ENCODE measurements around the gene FDXACB1.
A peak's percentile ranks its signal among the peaks of the same experiment; 100 is the strongest.

Gene FDXACB1

DNA sequence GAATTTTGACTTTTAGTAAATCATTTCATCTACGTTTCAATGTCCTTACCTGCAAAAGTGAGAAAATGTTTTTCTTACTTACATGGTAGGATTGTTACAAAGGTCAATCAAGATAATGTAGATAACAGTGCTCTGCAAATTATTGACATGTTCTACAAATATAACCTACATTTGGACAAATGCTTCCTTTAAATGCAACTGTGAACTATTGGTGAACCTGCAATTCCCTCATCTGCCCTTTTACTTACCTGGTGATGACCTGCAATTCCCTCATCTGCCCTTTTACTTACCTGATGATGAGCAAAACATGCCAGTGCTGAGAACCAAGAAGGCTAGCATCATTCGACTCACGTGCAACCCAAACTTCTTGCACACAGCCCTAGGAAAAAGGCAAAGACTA lies 18.7 kb downstream of the FDXACB1 start:
- no peak for DNase-seq (ENCODE audit: low read depth)
- no peak overlapping the region for H3K4me3 ChIP-seq (replicated peaks; ENCODE audit: low read depth, low read length)
- TF ChIP-seq, protein P1, sequence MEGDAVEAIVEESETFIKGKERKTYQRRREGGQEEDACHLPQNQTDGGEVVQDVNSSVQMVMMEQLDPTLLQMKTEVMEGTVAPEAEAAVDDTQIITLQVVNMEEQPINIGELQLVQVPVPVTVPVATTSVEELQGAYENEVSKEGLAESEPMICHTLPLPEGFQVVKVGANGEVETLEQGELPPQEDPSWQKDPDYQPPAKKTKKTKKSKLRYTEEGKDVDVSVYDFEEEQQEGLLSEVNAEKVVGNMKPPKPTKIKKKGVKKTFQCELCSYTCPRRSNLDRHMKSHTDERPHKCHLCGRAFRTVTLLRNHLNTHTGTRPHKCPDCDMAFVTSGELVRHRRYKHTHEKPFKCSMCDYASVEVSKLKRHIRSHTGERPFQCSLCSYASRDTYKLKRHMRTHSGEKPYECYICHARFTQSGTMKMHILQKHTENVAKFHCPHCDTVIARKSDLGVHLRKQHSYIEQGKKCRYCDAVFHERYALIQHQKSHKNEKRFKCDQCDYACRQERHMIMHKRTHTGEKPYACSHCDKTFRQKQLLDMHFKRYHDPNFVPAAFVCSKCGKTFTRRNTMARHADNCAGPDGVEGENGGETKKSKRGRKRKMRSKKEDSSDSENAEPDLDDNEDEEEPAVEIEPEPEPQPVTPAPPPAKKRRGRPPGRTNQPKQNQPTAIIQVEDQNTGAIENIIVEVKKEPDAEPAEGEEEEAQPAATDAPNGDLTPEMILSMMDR (IDR thresholded peaks at IDR 0.05; ENCODE audit: low read length, missing control alignments), result no peak

DNA sequence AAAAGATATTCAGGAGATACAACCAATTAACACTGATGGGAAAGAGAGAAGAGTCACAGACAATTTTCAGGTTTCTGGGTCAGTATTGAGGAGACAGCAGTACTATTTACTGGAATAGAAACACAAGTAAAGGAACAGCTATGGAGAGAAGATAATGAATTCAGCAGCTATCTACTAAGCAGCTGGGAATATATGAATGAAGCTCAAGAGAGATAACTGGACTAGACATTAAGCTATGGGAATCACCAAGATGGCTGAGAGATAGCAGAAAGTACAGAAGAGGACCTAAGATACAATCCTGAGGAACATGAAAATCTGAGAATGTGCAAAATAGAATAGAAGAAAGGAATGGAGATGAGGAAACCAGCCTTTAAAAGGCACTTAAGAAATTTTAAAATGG lies 23.5 kb downstream of the FDXACB1 start:
- no peak overlapping the region for H3K4me3 ChIP-seq (replicated peaks; ENCODE audit: low read depth, low read length)
- no peak for DNase-seq (ENCODE audit: low read depth)
- TF ChIP-seq, protein P1 (IDR thresholded peaks at IDR 0.05; ENCODE audit: low read length, missing control alignments), result no peak

DNA sequence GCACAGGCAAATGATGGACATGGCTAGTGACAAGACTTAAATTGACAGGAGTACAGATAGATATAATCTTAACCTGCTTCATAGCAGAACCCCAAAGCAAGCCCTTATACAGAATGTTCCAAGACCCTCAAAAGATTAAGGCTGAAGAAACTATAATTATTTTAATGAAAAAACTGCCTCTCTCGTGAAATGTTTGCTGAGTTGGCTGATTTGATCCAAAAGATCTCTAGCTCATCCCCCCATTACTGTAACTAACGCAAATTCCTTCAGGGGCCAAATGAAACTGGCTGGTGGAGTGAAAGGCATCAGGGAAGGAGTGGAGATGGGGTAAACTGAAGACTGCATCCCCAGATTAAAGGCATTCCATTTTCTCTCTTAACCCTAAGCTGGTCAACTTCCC lies 26.9 kb downstream of the FDXACB1 start:
- TF ChIP-seq, protein P1 (IDR thresholded peaks at IDR 0.05; ENCODE audit: low read length, missing control alignments), result no peak

DNA sequence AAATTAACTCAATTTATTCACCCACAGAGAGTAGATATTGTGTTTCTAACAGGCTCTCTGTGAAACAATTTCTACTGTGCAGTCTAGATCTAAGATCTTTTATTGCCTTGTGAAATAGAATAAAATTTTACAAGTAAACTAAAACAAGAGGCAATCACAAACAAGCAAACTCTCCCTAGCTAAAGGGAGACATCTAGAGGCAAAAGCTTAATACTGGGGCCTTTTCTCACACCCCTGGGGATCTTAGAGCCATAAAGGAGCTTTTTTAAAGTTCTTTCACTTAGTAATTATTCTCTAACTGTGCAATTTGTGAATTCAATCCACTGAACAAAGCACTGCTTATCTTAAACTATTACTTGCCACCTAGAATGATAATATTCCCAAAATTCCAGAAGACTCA lies 27.3 kb downstream of the FDXACB1 start:
- DNase-seq (ENCODE audit: low read depth), result peak; percentile 53
- no peak overlapping the region for H3K4me3 ChIP-seq (replicated peaks; ENCODE audit: low read depth, low read length)
- TF ChIP-seq, protein P1 (IDR thresholded peaks at IDR 0.05; ENCODE audit: low read length, missing control alignments), result peak; percentile 66

More for the DNA sequence above, 26.9 kb downstream of the FDXACB1 start:
- H3K4me3 ChIP-seq (replicated peaks; ENCODE audit: low read depth, low read length), result no peak overlapping the region
- DNase-seq (ENCODE audit: low read depth), result no peak

DNA sequence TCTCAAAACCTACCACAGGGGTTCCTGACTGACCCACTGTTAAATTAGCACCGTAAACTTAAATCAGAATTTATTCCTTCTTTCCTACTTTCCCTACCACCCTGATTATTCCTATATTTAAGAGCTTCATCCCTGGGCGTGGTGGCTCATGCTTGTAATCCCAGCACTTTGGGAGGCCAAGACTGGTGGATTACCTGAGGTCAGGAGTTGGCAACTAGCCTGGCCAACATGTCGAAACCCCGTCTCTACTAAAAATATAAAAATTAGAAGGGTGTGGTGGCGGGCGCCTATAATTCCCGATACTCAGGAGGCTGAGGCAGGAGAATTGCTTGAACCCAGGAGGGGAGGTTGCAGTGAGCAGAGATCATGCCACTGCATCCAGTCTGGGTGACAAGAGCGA lies 27.9 kb downstream of the FDXACB1 start:
- H3K4me3 ChIP-seq (replicated peaks; ENCODE audit: low read depth, low read length), result no peak overlapping the region
- no peak for DNase-seq (ENCODE audit: low read depth)
- TF ChIP-seq, protein P1 (IDR thresholded peaks at IDR 0.05; ENCODE audit: low read length, missing control alignments), result no peak

DNA sequence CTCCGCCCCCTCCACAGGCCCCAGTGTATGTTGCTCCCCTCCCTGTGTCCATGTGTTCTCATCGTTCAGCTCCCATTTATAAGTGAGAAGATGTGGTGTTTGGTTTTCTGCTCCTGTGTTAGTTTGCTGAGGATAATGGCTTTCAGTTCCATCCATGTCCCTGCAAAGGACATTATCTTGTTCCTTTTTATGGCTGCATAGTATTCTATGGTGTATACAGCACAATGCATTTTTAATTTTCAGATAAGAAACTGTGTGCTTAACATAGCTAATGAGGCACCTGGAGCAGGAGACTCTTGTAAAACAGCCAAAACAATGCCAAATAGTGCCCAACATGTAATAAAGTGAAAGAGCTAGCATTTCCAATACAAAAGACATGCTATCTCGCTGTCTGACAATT lies 29.3 kb downstream of the FDXACB1 start:
- TF ChIP-seq, protein P1 (IDR thresholded peaks at IDR 0.05; ENCODE audit: low read length, missing control alignments), result no peak
- H3K4me3 ChIP-seq (replicated peaks; ENCODE audit: low read depth, low read length), result no peak overlapping the region

GRCh38 chr11:111846636-111847035 lies 32.3 kb downstream of the FDXACB1 start:
- no peak overlapping the region for H3K4me3 ChIP-seq (replicated peaks; ENCODE audit: low read depth, low read length)
- peak; percentile 75 for DNase-seq (ENCODE audit: low read depth)

More for the DNA sequence above, 29.3 kb downstream of the FDXACB1 start:
- no peak for DNase-seq (ENCODE audit: low read depth)

More at GRCh38 chr11:111846636-111847035, 32.3 kb downstream of the FDXACB1 start:
- TF ChIP-seq, protein P1 (IDR thresholded peaks at IDR 0.05; ENCODE audit: low read length, missing control alignments), result no peak
